Measurements from ENCODE around the gene PRKCH. TPM values are rescaled to one million over a fixed set of nuclear protein-coding genes. Genes with fewer than 3 reads are reported as not detected.

Gene PRKCH
- total RNA-seq, 2 donors from 2014 or later, result 7.2 to 8.6 TPM

- H3K9me3 Mint-ChIP-seq, result no peaks in the 10 kb centered on the region
- no peaks in the 10 kb centered on the region for H3K4me1 ChIP-seq (ENCODE audit: control insufficient read depth, insufficient read depth, low read length)
Observed at GRCh38 chr14:61343991-61344405, 22.6 kb downstream of the PRKCH start.

GRCh38 chr14:61344437-61345150 lies 23.2 kb downstream of the PRKCH start:
- WGBS, 2 experiments (ENCODE audit: insufficient coverage in 1 of 2, insufficient read length in 1 of 2), result 91 to 95% methylated on average over 4 to 7 of the region's 7 CpGs
- H3K4me1 Mint-ChIP-seq, result peaks cover 8% of the 10 kb centered on the region
- Histone ChIP-seq H3K27me3 (ENCODE audit: control insufficient read depth, insufficient read depth, low read length, poor library complexity, severe bottlenecking) (no peaks in the 10 kb centered on the region), H3K9me3 (ENCODE audit: control insufficient read depth, low read length) (no peaks in the 10 kb centered on the region), H3K36me3 (ENCODE audit: control insufficient read depth, insufficient read depth, low read length) (no peaks in the 10 kb centered on the region), H3K9ac (ENCODE audit: extremely low read depth, low read length, poor library complexity, severe bottlenecking) (no peak overlapping the region), H3K27ac (ENCODE audit: low read depth, low read length) (no peak overlapping the region), H3K4me3 (ENCODE audit: low read length) (no peak overlapping the region), H3K4me1 (ENCODE audit: control insufficient read depth, insufficient read depth, low read length) (no peaks in the 10 kb centered on the region)
- H3K27ac Mint-ChIP-seq, result no peak overlapping the region
- TF ChIP-seq CTCF (conservative IDR thresholded peaks at IDR 0.05), result no peak
- H3K9me3 Mint-ChIP-seq, result no peaks in the 10 kb centered on the region
- no peaks in the 10 kb centered on the region for H3K36me3 Mint-ChIP-seq (ENCODE audit: low read depth)
- no peaks in the 10 kb centered on the region for H3K27me3 Mint-ChIP-seq (ENCODE audit: insufficient read depth)
- H3K4me3 Mint-ChIP-seq, result no peak overlapping the region
- DNase-seq, result no peak

More at GRCh38 chr14:61343991-61344405, 22.6 kb downstream of the PRKCH start:
- no peaks in the 10 kb centered on the region for H3K36me3 ChIP-seq (ENCODE audit: control insufficient read depth, insufficient read depth, low read length)
- H3K4me3 Mint-ChIP-seq, result no peak overlapping the region
- H3K36me3 Mint-ChIP-seq (ENCODE audit: low read depth), result no peaks in the 10 kb centered on the region
- DNase-seq, result no peak
- H3K9me3 ChIP-seq (ENCODE audit: control insufficient read depth, low read length), result no peaks in the 10 kb centered on the region
- H3K27me3 ChIP-seq (ENCODE audit: control insufficient read depth, insufficient read depth, low read length, poor library complexity, severe bottlenecking), result no peaks in the 10 kb centered on the region
- H3K4me1 Mint-ChIP-seq, result peaks cover 8% of the 10 kb centered on the region
- no peak overlapping the region for H3K27ac Mint-ChIP-seq
- TF ChIP-seq CTCF (conservative IDR thresholded peaks at IDR 0.05), result no peak
- 96 to 100% methylated on average over 2 to 4 of the region's 4 CpGs for WGBS, 2 experiments (ENCODE audit: insufficient coverage in 1 of 2, insufficient read length in 1 of 2)
- no peak overlapping the region for H3K9ac ChIP-seq (ENCODE audit: extremely low read depth, low read length, poor library complexity, severe bottlenecking)
- H3K27ac ChIP-seq (ENCODE audit: low read depth, low read length), result no peak overlapping the region
- no peak overlapping the region for H3K4me3 ChIP-seq (ENCODE audit: low read length)
- H3K27me3 Mint-ChIP-seq (ENCODE audit: insufficient read depth), result no peaks in the 10 kb centered on the region

- Mint-ChIP-seq H3K9me3 (no peaks in the 10 kb centered on the region), H3K36me3 (ENCODE audit: low read depth) (no peaks in the 10 kb centered on the region), H3K4me3 (no peak overlapping the region), H3K27ac (no peak overlapping the region), H3K4me1 (peaks cover 8% of the 10 kb centered on the region), H3K27me3 (ENCODE audit: insufficient read depth) (no peaks in the 10 kb centered on the region)
- Histone ChIP-seq H3K36me3 (ENCODE audit: control insufficient read depth, insufficient read depth, low read length) (no peaks in the 10 kb centered on the region), H3K27ac (ENCODE audit: low read depth, low read length) (no peak overlapping the region), H3K9me3 (ENCODE audit: control insufficient read depth, low read length) (no peaks in the 10 kb centered on the region), H3K4me1 (ENCODE audit: control insufficient read depth, insufficient read depth, low read length) (no peaks in the 10 kb centered on the region), H3K27me3 (ENCODE audit: control insufficient read depth, insufficient read depth, low read length, poor library complexity, severe bottlenecking) (no peaks in the 10 kb centered on the region), H3K4me3 (ENCODE audit: low read length) (no peak overlapping the region), H3K9ac (ENCODE audit: extremely low read depth, low read length, poor library complexity, severe bottlenecking) (no peak overlapping the region)
- no peak for DNase-seq
- WGBS, 2 experiments (ENCODE audit: insufficient coverage in 1 of 2, insufficient read length in 1 of 2), result 81 to 83% methylated on average over 2 of the region's 2 CpGs
- no peak for TF ChIP-seq CTCF (conservative IDR thresholded peaks at IDR 0.05)
Observed at GRCh38 chr14:61345151-61345482, 23.7 kb downstream of the PRKCH start.

All from endodermal cell (in vitro differentiated cells).